ENCODE measurements around the gene EGFL8.
"Not testable (repeated sequence)": the region's sequence is repeated elsewhere in the genome, so short reads cannot be mapped to it uniquely, and the experiment has no call there.

Gene EGFL8

DNA sequence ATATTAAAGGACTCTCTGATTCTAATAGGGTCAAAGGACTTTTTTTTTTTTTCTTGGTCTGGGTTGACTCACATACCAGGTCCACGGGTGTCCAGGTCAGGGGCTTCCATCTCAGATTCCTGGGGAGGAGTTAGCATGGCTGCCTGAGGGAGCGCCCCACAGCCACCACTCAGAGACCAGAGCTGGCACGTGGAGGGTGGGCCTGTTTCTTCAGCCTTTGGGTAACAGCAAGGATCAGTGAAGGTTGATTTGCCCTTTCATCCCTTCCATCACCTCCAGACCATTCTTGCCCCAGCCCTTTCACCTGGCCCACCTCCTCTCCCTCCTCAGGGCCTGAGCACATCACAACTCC is 33.9 kb downstream of the EGFL8 start:
- DNase-seq: no peak

DNA sequence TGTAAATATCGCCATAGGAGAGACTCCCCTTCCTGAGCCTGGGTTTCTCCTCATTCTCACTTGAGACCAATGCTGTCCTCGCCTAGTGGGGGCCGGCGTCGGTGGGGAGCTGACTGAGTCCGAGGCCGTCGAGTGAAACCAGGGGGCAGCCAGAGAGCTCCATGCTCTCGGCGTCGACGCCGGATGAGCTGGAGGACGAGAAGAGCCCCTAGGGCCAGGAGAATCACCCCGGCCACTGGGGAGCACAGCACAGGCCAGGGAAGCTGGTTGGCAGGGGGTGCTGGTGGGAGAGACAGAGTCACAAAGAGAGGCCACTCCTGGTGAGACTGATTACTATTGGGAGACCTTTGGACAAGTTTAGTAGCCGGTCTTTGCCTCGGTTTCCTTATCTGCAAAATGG is 34.5 kb downstream of the EGFL8 start:
- DNase-seq: no peak

DNA sequence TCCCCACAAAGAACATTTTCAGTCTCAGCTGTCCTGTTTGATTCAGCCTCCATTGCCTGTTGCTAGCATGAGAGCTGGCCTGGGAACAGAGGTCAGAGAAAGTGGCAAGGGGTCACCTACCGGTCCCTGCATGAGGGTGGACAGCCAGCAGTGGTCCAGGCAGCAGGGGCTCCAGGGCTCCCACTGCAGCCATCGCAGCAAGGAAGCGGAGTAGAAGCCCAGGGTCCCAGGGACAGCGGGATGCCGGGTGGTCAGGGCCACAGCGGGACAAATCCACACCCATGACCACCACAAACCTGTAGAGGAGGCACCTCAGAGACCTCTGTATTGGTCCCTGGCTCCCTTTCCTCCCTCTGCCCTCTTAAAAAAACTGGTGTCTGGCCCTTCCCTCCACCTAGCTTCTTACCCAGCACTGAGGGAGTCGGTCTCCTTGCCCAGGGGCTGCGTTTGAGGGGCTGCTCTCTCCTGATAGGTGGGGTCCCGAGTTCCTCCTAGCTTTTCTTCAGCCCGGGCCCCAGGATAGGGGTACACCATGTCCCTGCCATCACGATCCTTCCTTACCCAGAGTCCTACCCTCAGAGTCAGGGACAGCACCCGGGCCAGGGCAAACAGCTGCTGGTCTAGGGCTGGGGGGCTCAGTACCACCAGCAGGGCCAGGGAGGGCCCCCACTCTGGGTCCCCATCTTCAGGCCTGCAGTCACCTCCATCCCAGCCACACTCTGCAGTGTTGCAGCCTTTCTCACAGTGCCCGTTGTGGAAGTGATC is 36.5 kb downstream of the EGFL8 start:
- no peak for DNase-seq

GRCh38 chr6:32202186-32202585 is 37.8 kb downstream of the EGFL8 start:
- no peak for DNase-seq

DNA sequence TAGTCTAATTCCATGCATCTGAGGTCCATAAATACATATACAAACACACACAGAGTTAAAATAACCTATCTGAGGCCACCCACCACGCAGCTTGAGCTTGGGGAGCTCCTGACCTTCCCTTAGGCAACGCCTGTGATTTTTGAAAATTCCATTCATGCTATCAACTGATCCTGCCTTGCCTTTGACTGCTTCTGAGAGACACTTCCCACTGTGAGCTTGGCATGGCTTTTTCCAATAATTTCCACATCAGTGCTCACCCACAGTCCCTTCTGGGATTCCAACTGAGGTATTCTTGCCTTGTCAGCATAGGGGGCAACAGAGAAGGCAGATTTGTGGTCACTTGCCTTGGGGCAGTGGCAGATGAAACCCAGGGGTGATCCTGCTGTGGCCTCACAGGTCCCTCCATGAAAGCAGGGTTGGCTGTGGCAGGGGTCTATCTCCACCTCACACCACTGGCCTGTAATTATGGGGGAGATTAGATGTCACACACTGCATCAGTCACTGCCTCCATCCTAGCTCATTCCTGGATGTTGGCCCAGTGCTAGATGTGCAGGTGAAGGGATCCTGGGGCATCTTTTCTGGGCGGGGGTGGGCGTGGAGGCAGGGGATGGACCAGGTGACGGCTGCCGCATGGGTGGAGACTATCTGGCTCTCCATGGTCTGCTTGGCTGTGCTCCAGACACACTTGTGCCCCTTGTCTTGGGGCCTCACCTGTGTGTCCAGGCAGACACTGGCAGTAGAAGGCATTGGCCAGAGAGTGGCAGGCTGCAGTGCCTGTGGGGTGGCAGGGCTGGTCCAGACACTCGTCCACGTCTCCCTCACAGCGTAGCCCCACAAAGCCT is 39.3 kb downstream of the EGFL8 start:
- DNase-seq: no peak

DNA sequence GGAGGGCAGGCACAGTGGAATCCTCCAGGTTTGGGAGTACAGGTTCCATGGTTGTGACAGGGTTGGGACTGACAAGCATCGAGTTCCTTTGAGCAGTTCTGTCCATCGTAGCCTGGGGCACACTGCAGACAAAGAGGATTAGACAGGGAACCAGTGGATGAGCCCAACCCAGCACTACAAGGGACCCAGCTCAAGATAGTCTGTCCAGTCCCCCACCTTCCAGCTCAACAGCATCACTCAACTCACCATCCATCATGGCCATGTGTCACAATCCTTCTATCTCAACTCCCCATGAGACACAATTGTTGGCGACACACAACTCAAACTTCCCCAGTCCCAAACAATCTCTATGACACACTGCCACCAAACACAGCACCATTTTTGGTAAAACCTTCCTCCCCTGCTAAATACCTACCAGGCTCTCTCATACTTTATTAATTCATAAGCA is 39.9 kb downstream of the EGFL8 start:
- no peak for DNase-seq

DNA sequence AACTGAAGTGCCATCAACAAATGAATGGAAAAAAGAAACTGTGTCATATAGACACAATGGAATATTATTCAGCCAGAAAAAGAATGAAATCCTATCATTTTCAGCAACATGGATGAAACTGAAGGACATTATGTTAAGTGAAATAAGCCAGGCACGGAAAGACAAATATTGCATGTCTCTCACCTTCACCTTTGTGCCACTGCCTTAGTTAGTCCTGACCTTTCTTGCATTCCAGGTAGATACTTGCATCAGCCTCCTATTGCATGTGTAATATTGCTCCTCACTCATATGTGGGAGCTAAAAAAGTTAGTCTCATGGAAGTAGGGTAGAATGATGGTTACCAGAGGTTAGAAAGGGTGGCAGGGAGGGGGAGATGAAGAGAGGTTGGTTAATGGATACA is 44.6 kb downstream of the EGFL8 start:
- DNase-seq: no peak

DNA sequence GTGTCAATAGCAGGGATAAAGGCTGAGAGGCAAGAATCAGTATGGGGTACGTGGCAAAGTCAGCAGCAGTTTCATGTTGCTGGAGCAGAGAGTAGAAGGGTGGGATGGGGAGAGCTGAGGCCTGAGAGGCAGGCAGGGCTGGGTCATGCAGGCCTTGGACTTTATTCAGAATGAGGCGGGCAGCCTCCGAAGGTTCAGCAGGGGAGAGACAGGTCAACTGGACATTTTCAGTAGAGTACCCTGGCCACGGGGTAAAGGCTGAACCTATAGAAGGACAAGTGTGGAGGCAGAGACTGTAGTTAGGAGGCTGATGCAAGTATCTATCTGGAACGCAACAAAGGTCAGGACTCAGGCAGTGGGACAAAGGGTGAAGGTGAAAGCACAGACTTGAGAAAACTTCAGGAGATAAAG is 45.8 kb downstream of the EGFL8 start:
- DNase-seq: no peak

GRCh38 chr6:32211432-32211831 is 47.0 kb downstream of the EGFL8 start:
- DNase-seq: not testable (repeated sequence)

GRCh38 chr6:32212076-32212760 is 47.8 kb downstream of the EGFL8 start:
- no peak for DNase-seq

DNA sequence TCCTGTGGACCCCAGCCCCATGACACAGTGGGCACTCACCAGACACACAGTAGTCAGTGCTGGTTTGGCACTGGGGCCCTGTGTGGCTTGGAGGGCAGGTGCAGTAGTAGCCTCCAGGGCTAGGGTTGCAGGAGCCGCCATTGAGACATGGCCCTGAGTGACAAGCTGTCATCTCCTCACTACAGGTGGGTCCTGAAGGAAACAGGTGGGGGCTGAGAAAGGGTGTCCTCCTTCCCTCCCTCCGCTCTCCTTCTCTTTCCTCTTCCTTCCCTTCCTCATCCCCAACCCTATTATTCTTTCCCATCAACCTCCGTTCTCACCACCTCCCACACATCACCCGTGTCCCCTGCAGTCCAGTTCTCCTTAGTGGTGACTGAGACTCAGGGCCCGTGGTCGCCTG is 49.3 kb downstream of the EGFL8 start:
- no peak for DNase-seq

DNA sequence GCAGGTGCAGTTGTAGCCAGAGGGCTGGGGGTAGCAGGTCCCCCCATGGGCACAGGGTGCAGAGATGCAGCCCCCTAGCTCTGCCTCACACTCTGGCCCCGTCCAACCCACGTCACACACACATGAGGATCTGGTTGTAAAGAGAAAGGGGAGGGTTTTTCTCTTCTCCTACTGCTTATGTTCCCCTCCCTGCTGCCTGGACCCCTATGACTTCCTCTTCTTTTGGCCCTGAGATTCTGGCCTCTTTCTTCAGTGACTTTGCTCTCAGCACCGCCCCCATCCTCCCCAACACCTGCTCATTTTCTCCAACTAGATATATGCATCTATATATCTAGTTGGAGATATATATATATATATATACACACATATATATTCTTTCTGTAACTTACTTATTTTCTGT is 49.7 kb downstream of the EGFL8 start:
- DNase-seq: no peak

DNA sequence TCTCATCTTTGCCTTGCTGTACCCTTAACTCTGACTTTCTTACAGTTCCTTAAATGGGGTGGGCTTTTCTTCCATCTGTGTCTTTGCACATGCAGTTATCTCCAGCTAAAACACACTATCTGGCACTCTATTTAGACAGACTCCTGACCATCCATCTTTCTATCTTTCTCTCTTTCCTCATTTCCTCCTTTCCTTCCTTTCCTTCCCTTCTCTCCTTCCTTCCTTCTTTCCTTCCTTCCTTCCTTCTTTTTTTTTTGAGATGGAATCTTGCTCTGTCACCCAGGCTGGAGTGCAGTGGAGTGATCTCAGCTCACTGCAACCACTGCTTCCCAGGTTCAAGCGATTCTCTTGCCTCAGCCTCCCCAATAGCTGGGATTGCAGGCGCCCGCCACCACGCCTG is 51.2 kb downstream of the EGFL8 start:
- DNase-seq: no peak

DNA sequence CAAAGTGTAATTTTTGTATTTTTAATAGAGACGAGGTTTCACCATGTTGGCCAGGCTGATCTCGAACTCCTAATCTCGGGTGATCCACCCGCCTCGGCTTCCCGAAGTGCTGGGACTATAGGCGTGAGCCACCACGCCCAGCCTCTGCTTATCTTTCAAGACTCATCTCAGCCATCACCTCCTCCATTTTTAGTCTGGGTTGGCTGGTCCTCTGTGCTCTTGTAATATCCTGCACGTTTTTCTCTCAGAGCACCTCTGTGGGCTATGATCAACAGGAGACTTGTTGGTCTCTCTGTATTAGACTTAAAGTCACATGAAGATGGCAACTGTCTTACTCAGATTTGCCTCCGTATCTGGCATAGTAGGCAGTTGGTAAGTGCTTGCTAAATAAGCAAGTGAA is 51.9 kb downstream of the EGFL8 start:
- no peak for DNase-seq

- no peak for DNase-seq
Measured at GRCh38 chr6:32216998-32217397, 52.6 kb downstream of the EGFL8 start.

Measured in HCEC 1CT (cell line).